Activated T-cell treated with anti-CD3 and anti-CD28 coated beads, Interleukin-2, amount 50 U/mL, for 1 hour (primary cell): Measurements from ENCODE around the gene TNFAIP6.
"Not testable (repeated sequence)": the region's sequence is repeated elsewhere in the genome, so short reads cannot be mapped to it uniquely, and the experiment has no call there.

ENCODE experiments used
- DNase-seq: peaks from one replicate; pipeline ENCODE4 v3.0.0-alpha.2; 2020

TNFAIP6 gene

DNA sequence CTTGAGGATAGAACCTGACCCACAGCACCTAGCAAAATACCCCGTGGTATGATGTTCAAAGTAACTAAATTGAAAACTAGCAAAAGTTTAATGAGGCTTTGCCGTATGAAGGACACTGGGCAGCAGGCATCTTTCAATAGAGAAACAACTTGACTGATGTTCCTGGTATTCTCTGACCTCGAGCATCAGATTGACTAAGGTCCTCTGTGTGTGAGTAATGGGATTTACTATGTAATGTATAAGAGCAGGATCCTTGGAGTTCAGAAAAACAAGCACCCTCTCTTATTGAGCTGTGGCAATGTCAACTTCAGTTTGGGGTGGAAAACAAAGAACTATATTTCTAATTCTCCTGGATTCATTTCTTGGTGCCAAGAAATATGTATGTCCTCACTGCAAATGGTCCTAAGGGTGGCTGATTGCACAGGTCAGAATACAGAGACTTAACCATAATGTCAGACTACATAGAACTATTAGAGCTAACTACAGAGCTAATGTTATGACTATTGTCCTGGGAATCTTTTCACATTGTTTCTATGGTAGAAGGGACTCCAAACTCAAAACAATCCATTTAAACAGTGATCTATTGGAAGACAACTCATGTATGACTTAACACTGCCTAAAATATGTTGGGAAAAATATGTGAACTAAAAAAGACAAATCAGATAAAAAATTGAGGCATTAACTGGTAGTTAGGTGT, 4.4 kb downstream of the TNFAIP6 start:
- DNase-seq, result no peak

- no peak for DNase-seq
Measured at GRCh38 chr2:151363709-151364108, 6.3 kb downstream of the TNFAIP6 start.

DNA sequence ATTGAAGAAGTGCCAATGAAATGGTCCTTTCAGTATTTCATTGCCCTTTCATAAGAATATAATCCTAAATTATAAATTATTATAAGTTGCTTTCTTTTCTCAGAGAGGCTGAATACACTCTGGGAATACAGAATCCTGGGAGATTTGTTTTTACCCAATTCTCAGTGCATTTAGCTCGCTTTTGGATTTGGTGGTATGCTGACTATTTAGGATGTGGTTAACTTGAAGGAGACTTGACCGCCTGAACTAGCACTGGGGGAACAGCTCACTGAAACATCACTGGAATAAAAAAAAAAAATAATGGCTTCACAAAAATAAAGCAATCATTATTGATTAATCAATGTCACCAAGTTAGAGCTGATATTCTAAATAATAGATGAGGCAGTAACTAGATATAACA, 10.2 kb downstream of the TNFAIP6 start:
- DNase-seq, result no peak

DNA sequence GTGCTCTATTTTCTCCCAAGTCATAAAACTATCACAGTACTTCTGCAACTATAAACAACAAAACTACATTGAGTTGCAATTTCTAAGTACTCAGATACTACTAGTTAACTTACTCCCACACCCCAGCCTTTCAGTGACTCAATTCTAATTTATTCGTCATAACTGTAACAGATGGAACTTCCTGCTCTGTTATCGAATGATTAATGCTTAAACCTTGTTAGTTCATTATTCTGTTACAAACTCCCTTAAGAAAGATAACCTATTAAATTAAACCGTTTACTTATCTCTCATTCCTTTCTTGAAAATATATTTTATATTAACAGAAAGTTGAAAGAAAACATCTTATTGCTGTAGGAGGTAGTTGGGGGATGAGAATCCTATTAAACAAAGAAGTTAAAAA, 17.0 kb downstream of the TNFAIP6 start:
- DNase-seq, result no peak

DNA sequence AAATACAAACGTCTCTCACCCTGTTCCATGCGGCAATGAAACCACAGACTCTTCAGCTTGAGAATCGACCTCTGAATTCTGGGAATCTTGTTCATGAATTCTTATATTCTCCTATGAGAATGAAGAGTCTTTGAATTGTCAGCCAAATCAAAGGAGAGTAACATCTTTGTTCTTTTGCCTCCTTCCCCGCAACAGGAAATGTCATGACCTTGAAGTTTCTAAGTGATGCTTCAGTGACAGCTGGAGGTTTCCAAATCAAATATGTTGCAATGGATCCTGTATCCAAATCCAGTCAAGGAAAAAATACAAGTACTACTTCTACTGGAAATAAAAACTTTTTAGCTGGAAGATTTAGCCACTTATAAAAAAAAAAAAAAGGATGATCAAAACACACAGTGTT, 21.8 kb downstream of the TNFAIP6 start:
- DNase-seq, result no peak

GRCh38 chr2:151380580-151381235, 23.3 kb downstream of the TNFAIP6 start:
- no peak for DNase-seq

DNA sequence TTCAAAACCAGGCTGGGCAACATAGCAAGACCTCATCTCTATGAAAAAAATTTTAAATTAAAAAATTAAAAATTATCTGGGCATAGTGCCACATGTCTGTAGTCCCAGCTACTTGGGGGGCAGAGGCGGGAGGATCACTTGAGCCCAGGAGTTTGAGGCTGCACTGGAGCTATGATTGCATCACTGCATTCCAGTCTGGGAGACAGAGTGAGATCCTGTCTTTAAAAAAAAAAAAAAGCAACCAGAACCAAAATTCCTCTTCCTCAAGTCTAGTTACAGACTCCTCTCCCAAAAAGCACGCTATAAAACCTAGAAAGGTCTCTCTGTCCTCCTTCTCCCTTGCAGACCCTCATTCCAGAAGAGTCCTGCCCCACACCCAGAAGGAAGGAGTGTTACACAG, 23.9 kb downstream of the TNFAIP6 start:
- DNase-seq, result no peak

- DNase-seq, result no peak
Measured at GRCh38 chr2:151388011-151388410, 30.6 kb downstream of the TNFAIP6 start.

DNA sequence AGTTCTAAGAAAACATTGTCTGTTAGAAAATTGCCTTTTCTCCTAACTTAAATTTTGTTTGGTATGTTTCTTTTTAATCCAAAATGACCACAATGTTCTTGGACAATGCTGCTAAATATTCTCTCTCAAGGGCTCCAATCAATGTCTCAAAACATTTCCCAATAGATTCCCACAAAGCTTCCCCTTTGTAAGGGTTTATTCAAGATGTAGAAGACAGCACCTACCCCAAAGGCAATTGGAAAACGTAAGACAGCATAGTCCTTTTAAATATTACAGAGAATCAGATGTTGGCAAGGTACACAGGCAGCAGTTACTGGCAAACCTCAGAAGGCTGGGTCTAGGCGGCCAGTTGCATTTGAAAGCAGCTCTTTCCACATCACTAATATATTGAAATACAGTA, 34.0 kb downstream of the TNFAIP6 start:
- DNase-seq, result no peak

DNA sequence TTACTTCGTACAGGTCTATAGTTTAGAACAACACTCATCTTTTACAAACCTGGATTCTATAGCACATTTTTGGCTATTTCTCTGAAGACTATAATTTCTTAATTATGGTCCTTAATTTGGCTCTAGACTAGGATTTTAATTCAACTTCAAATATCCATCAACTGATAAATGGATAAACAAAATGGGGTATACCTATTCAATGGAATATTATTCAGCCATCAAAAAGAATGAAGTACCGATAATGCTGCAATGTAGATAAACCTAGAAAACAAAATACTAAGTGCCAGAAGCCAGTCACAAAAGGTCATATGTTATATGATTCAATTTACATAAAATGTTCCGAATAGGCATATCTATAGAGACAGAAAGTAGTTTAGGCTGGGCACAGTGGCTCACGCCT, 37.1 kb downstream of the TNFAIP6 start:
- DNase-seq, result no peak

DNA sequence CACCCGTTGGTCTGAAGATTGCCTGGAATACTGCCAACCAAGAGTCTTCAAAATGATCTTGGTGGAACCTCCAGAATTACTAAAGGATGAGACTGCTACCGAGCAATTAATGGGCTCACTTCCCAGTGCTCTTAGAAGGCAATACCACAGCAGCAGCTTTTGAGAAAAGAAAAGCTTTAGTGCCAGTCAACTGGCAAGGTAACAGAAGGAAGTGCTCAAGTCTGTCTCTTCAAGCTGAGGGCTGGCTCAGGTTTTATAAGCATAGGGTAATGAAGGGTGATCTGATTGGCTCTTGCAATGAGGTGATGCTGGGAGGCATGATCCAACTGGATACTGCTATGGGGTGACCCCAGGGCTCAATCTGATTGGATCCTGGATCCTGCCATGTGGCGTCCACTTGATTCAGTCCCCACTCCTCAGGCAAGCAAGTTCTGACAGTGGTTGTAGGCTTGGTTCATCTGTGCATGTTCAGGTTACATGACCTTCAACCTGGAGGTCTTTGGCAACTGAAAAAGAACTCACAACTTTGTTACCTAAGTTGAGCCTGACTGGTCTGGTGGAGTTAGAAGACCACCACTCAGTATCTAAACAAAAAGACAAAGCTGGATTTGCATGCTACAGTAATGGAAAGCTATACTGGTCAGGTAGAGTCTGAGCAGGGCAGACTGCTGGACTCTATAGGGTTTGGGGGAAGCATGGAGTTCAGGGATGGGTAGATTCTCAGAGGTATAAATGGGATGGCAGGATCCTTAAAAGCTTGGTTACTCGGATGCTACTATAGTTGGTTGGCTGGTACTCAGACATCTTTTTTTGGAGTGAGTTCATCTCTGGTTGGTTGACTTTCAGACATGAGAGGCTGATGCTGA, 38.4 kb downstream of the TNFAIP6 start:
- DNase-seq, result no peak

DNA sequence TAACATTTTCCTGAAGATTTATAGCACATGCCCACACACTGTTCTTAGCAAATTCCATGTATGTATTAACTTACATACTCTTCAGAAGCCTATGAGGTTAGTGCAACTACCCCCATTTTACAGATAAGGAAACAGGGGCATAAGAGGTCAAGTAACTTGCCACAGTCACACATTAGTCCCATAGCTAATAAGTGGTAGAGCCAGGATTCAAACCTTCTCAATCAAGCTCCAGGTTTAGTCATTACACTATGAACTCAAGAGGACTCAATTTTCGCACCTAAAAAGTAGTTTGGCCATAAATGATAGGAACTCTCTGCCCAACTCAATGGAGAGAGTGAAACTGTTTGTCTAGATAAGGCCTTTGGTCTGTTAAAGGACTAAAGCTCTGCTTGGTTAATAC, 42.6 kb downstream of the TNFAIP6 start:
- DNase-seq, result no peak

GRCh38 chr2:151401149-151401548, 43.8 kb downstream of the TNFAIP6 start:
- no peak for DNase-seq

- no peak for DNase-seq
Measured at GRCh38 chr2:151403914-151404313, 46.5 kb downstream of the TNFAIP6 start.

- no peak for DNase-seq
Measured at GRCh38 chr2:151405376-151405775, 48.0 kb downstream of the TNFAIP6 start.

- DNase-seq, result no peak
Measured at GRCh38 chr2:151407281-151407680, 49.9 kb downstream of the TNFAIP6 start.

DNA sequence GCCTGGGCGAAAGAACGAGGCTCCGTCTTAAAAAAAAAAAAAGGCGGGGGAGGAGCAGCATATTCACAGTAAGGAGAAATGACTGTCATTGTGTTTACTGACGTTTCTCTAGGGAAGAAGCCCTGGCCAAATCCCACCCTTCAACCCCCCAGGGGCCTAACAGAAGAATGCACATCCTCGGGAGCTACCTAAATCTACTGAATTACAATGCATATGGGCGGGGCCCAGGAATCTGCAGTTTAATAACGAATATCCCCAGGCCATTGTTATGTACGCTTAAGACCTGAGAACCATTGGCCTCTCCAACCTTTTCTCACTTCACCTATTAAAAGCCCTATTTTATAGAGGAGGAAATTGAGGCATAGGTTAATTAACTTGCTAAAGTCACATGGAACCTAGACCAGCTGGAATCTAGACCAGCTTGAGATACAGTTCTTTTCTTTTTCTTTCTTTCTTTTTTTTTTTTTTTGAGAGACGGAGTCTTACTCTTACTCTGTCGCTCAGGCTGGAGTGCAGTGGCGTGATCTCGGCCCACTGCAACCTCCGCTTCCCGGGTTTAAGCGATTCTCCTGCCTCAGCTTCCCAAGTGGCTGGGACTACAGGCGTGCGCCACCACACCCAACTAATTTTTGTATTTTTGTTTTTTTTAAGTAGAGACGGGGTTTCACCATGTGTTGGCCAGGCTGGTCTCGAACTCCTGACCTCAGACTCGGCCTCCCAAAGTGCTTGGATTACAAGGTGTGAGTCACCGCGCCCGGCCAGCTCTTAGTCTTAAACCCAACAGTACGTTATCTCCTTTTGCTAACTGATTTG, 51.6 kb downstream of the TNFAIP6 start:
- DNase-seq, result no peak

DNA sequence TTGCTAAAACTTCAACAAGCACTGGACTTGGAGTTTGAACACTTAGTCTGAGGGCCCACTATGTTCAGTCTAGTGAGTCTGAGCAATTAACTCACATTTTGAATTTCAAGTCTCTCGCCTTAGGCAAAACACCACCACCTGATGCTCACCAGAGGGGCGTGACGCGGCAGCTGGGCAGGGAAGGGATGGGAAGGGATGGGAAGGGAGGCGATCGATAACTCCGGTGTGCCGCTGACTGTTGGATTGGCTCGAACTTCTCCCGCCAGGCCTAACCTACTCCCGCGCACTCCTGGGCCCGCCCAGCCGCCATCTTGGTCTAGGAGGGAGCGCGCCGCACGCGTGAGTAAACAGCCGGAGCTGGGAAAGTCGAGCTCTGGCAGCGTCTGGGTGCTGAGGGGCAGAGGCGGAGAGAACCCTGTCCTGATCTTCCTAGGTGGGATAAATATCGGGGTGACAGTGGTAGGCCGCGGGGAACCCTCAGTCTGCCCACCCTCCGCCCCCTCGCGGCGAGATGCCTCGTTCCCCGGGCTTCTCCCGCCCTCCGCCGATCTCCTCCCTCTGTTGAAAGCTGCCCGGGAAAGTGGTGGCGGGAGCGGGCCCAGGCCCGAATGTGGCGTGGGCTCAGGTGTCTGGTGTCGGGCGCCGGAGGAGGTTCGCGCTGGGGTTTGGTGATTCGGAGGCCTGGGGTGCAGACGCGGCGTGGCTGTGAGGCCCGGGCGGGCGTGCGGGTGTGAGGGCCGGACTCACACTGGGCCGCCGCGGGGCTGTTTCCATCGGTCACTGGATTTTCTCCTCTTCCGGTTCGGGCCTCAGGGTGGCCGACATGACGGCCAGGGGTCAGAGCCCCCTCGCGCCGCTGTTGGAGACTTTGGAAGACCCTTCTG, 52.5 kb downstream of the TNFAIP6 start, which contains the start of gene RIF1:
Gene RIF1, plus strand, starts transcription at position 302 of the 884 bp plus-strand sequence. Its CDS starts 522 bp downstream, at position 824.
- DNase-seq, result peak; percentile 80

DNA sequence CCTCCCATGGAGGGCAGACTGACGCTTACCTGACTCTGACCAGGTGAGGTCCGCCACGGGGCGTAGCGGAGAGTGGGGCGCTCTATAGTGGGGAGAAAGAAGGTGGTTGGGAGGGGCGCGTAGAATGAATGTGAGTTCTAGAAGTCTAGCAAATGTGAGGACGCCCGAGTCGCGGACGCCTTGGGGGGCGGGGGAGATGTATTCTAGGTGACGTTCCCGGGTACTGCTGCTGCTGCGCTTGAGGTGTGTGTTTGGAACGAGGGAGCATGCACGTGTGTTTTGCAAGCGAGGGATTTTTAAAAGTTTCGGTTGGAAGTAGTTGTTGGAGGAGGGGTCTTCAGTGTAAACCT, 53.1 kb downstream of the TNFAIP6 start:
- peak; percentile 53 for DNase-seq

- no peak for DNase-seq
Measured at GRCh38 chr2:151417650-151418049, 60.3 kb downstream of the TNFAIP6 start.

DNA sequence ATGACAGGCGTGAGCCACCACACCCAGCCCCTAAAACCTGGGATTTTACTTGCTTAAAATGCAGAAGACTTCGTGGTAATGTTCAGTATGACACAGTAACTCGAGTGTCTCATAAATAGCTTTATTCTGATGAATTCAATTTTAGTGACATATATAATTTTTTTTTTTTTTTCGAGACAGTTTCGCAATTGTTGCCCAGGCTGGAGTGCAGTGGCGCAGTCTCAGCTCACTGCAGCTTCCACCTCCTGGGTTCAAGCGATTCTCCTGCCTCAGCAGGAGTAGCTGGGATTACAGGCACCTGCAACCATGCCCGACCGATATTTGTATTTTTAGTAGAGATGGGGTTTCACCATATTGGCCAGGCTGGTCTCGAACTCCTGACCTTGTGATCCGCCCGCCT, 64.3 kb downstream of the TNFAIP6 start:
- not testable (repeated sequence) for DNase-seq

DNA sequence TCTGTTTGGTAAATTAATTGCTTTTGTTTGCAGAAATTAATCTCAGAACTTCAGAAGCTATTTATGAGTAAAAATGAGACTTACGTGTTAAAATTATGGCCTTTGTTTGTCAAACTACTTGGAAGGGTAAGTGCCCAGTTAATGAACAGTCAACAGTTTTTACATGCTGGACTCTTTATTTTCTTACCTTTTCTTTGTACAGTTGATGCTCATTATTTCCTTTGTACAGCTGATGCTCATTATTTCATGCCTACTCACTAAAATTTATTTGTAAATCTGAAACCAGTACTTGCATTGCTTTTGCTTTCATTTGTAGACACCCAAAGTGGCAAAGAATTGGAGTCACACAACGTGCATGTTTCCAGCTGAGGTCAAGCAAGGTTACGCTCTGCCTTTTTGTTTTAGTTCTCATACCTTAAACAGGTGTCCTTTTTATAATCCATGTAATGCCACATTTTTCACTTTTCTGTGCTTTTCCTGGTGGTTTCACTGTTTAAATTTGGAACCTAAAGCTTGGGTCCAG, 65.6 kb downstream of the TNFAIP6 start:
- DNase-seq, result no peak
